ENCODE results near the gene PTPRE. TPM values are rescaled to one million over a fixed set of nuclear protein-coding genes. Genes with fewer than 3 reads are reported as not detected.

PTPRE gene
- total and polyA plus RNA-seq, 2 of the 4 experiments (the other 2 are of a cell fraction) = 0.34 to 0.54 TPM

GRCh38 chr10:128013626-128014025 is 106.7 kb downstream of the PTPRE start:
- Histone ChIP-seq H3K27ac (ENCODE audit: insufficient read depth, low read length) (no peak overlapping the region), H3K79me1 (ENCODE audit: low read depth in 1 of 2, low read length in 2 of 2) (no peaks in the 10 kb centered on the region), H2BK20ac (ENCODE audit: low read depth, low read length) (no peak overlapping the region), H3K23ac (ENCODE audit: low read depth, low read length) (no peak overlapping the region), H2BK5ac (ENCODE audit: low read depth, low read length, poor library complexity, severe bottlenecking) (no peak overlapping the region), H3K4me1 (ENCODE audit: control insufficient read depth, insufficient read depth, low read length) (no peaks in the 10 kb centered on the region; the same call in 1 of the 2 replicates), H3K27me3 (ENCODE audit: control insufficient read depth, insufficient read depth, low read length) (peaks cover 3% of the 10 kb centered on the region; the same call in 1 of the 2 replicates), H4K91ac (ENCODE audit: insufficient read depth, low read depth, low read length) (no peak overlapping the region), H3K4me2 (ENCODE audit: low read depth, low read length) (no peak overlapping the region), H4K20me1 (ENCODE audit: insufficient read depth, low read length) (no peaks in the 10 kb centered on the region), H2BK120ac (ENCODE audit: low read depth, low read length) (no peak overlapping the region), H3K56ac (ENCODE audit: extremely low read depth, insufficient read depth, low read length) (no peak overlapping the region), H3K4me3 (ENCODE audit: insufficient read depth, low read depth, low read length) (no peak overlapping the region), H4K5ac (ENCODE audit: low read depth, low read length) (no peak overlapping the region), H2AFZ (replicated peaks; ENCODE audit: low read length, poor library complexity) (no peak overlapping the region), H3K18ac (ENCODE audit: low read depth, low read length) (no peak overlapping the region), H3K9ac (ENCODE audit: low read depth, low read length) (no peak overlapping the region), H2AK9ac (replicated peaks; ENCODE audit: low read depth, low read length, poor library complexity) (no peak overlapping the region), H3K4ac (ENCODE audit: low read depth, low read length) (no peak overlapping the region), H2AK5ac (ENCODE audit: low read depth, low read length) (no peak overlapping the region), H3K9me3 (ENCODE audit: control insufficient read depth, insufficient read depth, low read length) (no peaks in the 10 kb centered on the region), H4K8ac (ENCODE audit: low read depth in 2 of 2, low read length in 2 of 2) (no peak overlapping the region), H2BK15ac (ENCODE audit: low read depth, low read length) (no peak overlapping the region), H3K36me3 (ENCODE audit: control insufficient read depth, insufficient read depth, low read length) (no peaks in the 10 kb centered on the region), H3K9me1 (ENCODE audit: insufficient read depth, low read length) (no peaks in the 10 kb centered on the region), H3K14ac (replicated peaks; ENCODE audit: low read depth, low read length) (no peak overlapping the region)
- no peak for TF ChIP-seq MXI1 (IDR thresholded peaks at IDR 0.05; ENCODE audit: borderline replicate concordance, low read depth, low read length)
- no peak for TF ChIP-seq CEBPB (IDR thresholded peaks at IDR 0.05; ENCODE audit: low read depth, low read length)
- TF ChIP-seq RAD21 (IDR thresholded peaks at IDR 0.05; ENCODE audit: low read length) = no peak
- no peak for TF ChIP-seq MAZ (IDR thresholded peaks at IDR 0.05; ENCODE audit: borderline replicate concordance, low read depth, low read length)
- TF ChIP-seq SMC3 (IDR thresholded peaks at IDR 0.05; ENCODE audit: low read depth, low read length) = no peak
- TF ChIP-seq RCOR1 (IDR thresholded peaks at IDR 0.05; ENCODE audit: insufficient replicate concordance, low read length) = no peak
- TF ChIP-seq MAFK (IDR thresholded peaks at IDR 0.05; ENCODE audit: low read depth, low read length) = no peak
- TF ChIP-seq CTCF (conservative IDR thresholded peaks at IDR 0.05; ENCODE audit: low read depth, low read length) = no peak
- no peak for TF ChIP-seq FOS (IDR thresholded peaks at IDR 0.05; ENCODE audit: low read depth, low read length)
- no peak for TF ChIP-seq RFX5 (IDR thresholded peaks at IDR 0.05; ENCODE audit: low read depth, low read length)
- TF ChIP-seq USF2 (IDR thresholded peaks at IDR 0.05; ENCODE audit: low read depth, low read length) = no peak
- TF ChIP-seq NFE2L2 (IDR thresholded peaks at IDR 0.05; ENCODE audit: low read depth, low read length) = no peak
- no peak for TF ChIP-seq POLR2A (IDR thresholded peaks at IDR 0.05; ENCODE audit: low read depth, low read length)
- TF ChIP-seq, protein P1, sequence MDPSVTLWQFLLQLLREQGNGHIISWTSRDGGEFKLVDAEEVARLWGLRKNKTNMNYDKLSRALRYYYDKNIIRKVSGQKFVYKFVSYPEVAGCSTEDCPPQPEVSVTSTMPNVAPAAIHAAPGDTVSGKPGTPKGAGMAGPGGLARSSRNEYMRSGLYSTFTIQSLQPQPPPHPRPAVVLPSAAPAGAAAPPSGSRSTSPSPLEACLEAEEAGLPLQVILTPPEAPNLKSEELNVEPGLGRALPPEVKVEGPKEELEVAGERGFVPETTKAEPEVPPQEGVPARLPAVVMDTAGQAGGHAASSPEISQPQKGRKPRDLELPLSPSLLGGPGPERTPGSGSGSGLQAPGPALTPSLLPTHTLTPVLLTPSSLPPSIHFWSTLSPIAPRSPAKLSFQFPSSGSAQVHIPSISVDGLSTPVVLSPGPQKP (IDR thresholded peaks at IDR 0.05; ENCODE audit: borderline replicate concordance, low read depth, low read length) = no peak
- no peak for DNase-seq
- dilution Hi-C loops (cut with HindIII; ENCODE audit: low sequenced_read_pairs, unreplicated experiment) (no loop called here), intact Hi-C loops (cut with micrococcal nuclease) (no loop called here), in situ Hi-C loops (cut with MboI; ENCODE audit: low sequenced_read_pairs) (loop anchor here (5.0 kb wide), 1 partner anchor 111 kb away; no protein-coding TSS in a partner anchor)
- ATAC-seq (ENCODE audit: low read depth) = no peak
- ChIA-PET POLR2A (ENCODE audit: unreplicated experiment) (no interaction called here), CTCF (interaction anchor here (1.3 kb wide), 1 partner anchor 55 kb away, joined by 4 read pairs; no protein-coding TSS in a partner anchor)
- 70% methylated on average over 2 of the region's 4 CpGs; no CpG with 5 or more reads in 1 of the 2 experiments for WGBS, 2 experiments (ENCODE audit: extremely low coverage in 2 of 2, insufficient read length in 1 of 2)
- no TSS peak for BruUV-seq (replicated peaks)
